ENCODE results near the gene SPOCK2.

SPOCK2 gene

DNA sequence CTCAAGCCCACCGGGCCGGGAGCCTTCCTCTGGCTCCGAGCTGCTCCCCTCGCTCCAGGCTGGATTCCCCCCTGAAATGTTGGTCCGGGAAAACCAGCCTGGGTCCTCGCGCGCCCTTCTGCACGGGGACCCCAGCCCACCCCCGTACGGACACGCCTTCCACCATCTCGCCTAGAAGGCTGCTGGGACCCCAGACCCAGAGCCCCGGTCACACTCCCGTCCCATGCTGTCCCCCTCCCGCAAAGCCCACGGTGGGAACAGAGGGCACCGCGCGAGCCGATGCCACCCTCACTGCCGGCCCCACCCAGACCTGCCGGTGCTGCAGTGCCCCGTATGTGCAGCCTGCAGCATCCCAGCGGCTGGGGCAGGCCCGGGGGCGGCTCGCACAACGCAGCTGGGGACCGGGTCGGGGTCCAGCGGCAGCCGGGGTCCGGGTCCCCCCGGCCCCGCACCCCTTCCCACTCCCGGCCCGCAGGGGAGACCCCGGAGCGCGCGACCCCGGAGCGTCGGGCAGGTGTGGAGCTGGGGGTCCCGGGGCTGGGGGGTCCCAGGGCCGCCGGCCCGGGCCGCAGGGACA, 871 bp downstream of the SPOCK2 start:
- DNase-seq (ENCODE audit: low read depth): no peak

DNA sequence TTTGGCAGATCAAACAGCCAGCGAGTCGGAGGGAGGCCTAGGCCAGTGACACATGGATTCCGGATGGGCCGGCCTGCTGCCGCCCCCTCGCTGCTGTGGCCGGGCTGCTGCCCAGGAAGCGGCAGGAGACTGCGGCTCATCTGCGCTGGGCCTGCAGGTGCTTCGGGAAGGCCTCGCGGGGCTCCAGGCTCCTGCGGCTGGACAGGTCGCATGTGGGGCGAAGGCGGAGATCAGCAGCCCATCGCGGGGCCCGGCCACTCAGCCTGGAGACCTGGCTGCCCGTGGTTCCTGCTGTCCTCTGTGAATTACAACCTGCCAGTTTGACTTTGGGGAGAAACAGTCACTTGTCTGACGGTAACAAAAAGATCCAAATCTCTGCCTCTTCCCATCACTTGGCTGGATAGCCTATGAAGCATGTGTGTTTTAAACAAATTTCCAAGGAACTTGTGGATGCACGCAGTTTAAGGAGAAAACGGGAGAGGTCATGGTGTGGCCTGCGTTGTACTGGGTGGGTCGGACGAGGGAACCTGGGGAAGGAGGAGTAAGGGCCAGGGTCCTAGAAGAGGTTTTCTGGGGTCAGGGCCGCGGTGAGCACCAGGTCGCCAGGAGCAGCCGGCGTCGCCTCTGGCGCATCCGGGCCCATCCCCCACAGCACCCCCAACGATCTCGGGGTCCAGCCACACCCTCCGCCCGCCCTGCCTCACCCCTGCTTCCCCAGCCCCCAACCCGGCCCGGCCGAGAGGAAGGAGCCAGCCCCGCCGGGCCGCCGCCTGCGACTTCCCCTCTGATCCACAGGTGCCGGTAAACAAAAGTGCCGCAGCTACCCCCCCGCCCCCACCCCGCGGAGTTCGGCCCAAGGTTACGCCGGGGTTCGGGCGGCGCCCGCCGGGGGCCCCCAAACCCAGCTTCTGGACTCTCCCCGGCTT, 1.6 kb downstream of the SPOCK2 start:
- peak; percentile 38 for DNase-seq (ENCODE audit: low read depth)

DNA sequence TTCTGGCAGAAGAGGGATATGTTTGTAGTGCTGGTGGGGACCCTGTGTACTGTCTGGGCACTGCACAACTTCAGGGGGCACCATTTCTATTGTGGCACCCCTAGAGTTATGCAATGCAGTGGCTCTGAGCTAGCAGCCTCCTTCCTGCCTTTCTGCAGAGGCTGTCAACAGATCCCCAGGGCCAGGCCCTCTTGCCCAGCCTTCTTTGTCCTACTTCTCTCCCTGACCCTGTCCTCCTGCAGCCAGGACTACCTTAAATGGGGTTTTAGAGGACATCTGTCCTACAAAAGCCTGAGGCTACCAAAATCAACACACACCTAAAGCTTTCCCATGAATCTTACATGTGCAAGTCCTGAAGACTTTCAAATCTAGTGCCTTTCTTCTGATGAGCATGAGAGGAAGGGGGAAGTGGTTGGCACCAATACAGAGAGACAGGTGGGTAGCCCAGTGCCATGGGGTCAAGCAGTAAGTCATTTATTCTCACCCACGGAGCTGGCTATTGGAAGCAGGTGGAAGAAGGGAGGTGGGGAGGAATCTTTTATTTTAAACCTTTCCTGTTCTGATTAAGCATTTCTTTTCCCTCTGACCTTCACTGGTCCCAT, 2.4 kb downstream of the SPOCK2 start:
- no peak for DNase-seq (ENCODE audit: low read depth)

GRCh38 chr10:72085166-72085565, 3.2 kb downstream of the SPOCK2 start:
- DNase-seq (ENCODE audit: low read depth): no peak

DNA sequence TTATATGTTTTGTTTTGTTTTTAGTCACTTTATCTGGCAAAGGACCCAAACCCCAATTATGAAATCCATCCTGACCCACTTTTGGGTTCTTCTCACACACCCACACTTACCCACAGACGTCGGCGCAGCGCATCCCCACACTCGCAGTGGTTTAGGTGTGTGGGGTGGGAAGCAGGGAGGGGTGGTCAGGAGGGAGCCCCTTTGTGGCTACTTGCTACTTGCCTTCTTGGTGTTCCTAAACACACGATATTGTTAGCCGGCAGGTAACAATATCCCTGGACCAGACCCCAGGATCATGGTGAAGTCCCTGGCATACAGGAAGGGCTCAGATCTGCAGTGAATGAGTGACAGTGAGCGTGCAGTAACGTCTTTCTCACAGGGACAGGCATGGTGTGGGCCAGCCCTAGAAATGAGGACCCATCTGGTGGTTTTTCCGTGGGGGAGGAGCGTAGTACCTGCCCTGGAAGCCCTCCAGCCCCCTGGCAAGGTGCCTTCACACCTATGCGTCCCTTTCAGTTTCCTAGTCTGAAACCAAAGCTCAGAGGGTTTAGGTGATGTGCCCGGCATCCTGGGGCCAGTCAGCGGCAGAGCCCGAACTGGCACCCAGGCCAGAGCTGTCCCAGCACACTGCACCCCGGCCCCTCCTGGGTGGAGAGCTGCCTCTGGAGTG, 4.4 kb downstream of the SPOCK2 start:
- peak; percentile 46 for DNase-seq (ENCODE audit: low read depth)

GRCh38 chr10:72082856-72083789, 5.2 kb downstream of the SPOCK2 start:
- DNase-seq (ENCODE audit: low read depth): no peak

- DNase-seq (ENCODE audit: low read depth): no peak
Measured at GRCh38 chr10:72081772-72082590, 6.4 kb downstream of the SPOCK2 start.

DNA sequence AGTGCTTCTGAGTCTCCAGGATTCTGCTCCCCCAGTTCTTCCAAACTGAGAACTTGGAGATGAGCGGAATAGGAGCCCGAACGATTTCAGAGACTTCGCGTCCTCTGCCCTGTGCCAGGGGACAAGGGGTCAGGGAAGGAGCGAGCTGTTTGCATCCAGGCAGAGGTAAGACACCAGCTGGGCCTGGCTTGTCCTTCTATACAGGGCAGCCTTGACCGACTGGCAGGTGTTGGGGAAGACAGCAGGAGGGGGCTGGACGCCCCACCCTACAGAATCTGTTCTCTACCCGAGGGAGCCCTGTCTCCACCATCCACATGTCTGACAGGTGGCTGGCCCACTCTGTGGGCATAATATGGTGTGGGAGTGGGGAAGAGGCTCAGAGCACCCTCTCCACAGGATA, 7.1 kb downstream of the SPOCK2 start:
- no peak for DNase-seq (ENCODE audit: low read depth)

GRCh38 chr10:72080042-72080975, 8.0 kb downstream of the SPOCK2 start:
- DNase-seq (ENCODE audit: low read depth): no peak

- peak; percentile 38 for DNase-seq (ENCODE audit: low read depth)
Measured at GRCh38 chr10:72079356-72079755, 9.0 kb downstream of the SPOCK2 start.

DNA sequence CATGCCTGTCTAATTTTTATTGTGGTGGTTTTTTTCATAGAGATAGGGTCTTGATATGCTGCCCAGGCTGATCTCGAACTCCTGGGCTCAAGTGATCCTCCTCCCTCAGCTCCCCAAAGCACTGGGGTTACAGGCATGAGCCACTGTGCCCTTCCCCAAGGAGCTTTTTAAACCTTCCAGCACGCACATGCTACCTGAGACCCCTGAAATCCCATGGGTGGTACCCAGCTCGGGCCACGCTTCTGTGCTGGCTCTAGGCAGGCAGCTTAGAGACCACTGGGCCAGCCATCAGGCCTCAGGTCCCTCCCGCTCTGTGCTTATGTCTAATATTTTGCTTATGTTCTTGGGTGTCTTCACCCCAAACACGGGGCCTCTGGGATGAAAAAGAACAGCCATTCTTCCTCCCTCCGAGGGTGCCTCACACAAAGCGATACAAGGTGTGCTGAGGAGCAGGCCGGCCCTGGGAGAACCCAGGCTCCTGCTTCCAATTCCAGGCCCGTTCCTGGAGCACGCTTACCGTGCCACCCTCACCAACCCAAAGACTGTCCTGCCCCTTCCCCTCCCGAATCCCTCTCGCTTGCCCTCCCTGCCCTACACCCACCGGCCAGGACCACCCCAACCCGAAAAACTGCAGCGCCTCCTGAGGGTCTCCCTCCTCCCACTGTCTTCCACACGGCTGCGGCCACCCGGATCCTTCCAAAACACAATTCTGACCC, 10.9 kb downstream of the SPOCK2 start:
- DNase-seq (ENCODE audit: low read depth): no peak

- no peak for DNase-seq (ENCODE audit: low read depth)
Measured at GRCh38 chr10:72076756-72077155, 11.6 kb downstream of the SPOCK2 start.

DNA sequence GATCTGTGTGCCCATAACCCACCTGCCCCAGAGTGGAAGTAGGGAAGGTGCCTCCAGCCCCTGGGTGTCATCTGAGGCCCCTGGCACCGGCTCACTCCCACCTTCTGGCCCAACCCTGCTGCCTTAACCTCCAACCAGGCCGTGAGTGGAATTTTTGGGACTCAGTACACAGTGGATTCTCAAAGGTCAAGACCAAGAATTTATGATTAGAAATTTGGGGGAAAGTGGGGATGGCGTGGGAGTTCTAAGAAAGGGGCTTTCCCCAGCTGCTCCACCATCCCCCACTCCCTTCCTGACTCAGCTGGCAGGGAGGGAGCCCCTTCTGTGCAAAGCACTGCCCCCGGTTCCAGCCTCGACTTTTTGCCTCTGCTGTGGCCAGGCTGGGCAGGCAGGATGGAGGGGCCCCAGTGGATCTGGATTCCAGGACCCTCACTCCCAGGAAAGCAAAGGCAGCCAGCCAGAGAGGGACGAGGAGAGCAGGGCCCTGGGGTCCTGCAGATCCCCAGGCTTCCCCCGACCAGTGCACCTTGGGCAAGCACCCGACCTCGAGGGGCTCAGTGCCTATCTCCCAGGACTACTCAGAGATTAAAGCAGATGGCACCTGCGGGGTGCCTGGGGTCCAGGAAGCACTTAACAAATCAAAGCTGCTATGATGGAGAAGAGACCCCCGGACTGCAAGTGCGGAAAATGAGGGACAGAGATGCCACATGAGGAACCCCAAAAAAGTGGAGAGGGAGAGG, 12.8 kb downstream of the SPOCK2 start:
- peak; percentile 39 for DNase-seq (ENCODE audit: low read depth)

- no peak for DNase-seq (ENCODE audit: low read depth)
Measured at GRCh38 chr10:72074574-72075375, 13.6 kb downstream of the SPOCK2 start.

DNA sequence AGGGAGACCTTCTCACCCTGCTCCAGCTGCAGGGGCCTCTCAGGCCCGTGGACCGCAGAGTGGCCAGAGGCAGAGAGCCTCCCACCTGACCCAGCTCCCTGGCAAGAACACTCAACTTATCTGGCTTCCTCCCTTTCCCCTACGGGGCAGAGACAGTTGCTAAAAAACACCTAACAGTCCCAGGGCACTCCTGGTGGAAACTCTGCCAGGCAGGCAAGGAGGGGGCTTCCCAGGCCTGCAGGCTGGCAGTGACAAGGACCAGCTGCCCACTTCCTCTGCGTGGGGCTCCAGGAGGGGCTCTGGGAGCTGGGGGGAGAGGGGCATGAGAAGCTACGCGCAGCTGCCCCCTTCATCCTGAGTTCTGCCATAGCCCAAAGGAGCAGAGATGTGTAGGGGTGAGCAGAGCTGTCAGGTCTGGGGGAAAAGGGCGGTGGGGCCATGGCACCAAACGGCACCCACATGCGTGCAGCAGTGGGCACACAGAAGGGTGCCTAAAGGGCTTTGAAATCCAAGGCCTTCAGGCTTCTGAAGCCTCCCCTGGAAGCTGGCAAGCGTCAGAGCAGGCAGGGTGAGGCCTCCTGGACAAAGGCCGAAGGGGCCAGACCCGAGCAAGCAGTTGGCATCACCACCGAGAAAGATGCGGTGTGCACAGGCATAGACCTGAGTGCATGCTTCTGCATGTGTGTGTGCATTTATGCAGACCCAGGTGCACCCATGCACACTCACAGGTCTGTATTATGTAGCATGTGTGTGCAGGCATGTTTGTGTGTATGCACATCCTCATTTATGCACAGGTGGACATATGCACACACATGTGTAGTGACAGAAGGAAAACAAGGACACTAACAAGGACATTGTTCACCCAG, 14.4 kb downstream of the SPOCK2 start:
- no peak for DNase-seq (ENCODE audit: low read depth)

GRCh38 chr10:72072639-72073038, 15.7 kb downstream of the SPOCK2 start:
- no peak for DNase-seq (ENCODE audit: low read depth)

All from stimulated activated CD4-positive, alpha-beta T cell treated with anti-CD3 and anti-CD28 coated beads, Interleukin-2, amount 100 ng/mL, for 4 hours (primary cell).